Brain microvascular endothelial cell (primary cell): ENCODE data around the gene SLC7A10.

Experiments used
- DNase-seq: peaks from one replicate; pipeline ENCODE4 v3.0.0-alpha.2; 2020
- H3K27ac ChIP-seq: fragments of 250-450 bp; sonication (Bioruptor Pico); 2 replicates; pipeline ENCODE4 v1.5.1; 2020; ENCODE audit warnings: mild to moderate bottlenecking, moderate library complexity
- H3K27me3 ChIP-seq: fragments of 250-450 bp; sonication (Bioruptor Pico); replicated peaks from 2 replicates; pipeline ENCODE4 v1.5.1; 2020; ENCODE audit warnings: mild to moderate bottlenecking
- H3K36me3 ChIP-seq: fragments of 250-450 bp; sonication (Bioruptor Pico); replicated peaks from 2 replicates; pipeline ENCODE4 v1.5.1; 2020; ENCODE audit warnings: mild to moderate bottlenecking
- H3K4me3 ChIP-seq: 2 replicates; pipeline ENCODE4 v1.5.1; 2011; ENCODE audit warnings: low read depth, mild to moderate bottlenecking, control low read depth, low read length, moderate library complexity
- CTCF ChIP-seq: IDR thresholded peaks from 2 replicates; pipeline ENCODE4 v1.5.1; 2011; ENCODE audit warnings: low read depth, mild to moderate bottlenecking, moderate library complexity, low read length, control low read depth, inconsistent platforms; ENCODE audit errors: missing control alignments
- in situ Hi-C: cut with HindIII; loops from 2 replicates; pipeline ENCODE4 v1.10.0; 2017; ENCODE audit warnings: low sequenced_read_pairs, low pct_ligation_motif_present

The SLC7A10 gene

GRCh38 chr19:33225458-33225926 lies at the start of gene SLC7A10:
Gene SLC7A10 (minus strand): TSS chr19:33225850. CDS start chr19:33225703, 147 bp downstream.
- peaks cover 46% of the 10 kb centered on the region for H3K27me3 ChIP-seq
- TF ChIP-seq CTCF: no peak
- in situ Hi-C loops: no loop called here
- no peaks in the 10 kb centered on the region for H3K36me3 ChIP-seq
- no peak within 1 kb of the TSS for H3K27ac ChIP-seq
- DNase-seq: no peak
- no peak within 1 kb of the TSS for H3K4me3 ChIP-seq

GRCh38 chr19:33274663-33275558 lies 49.3 kb upstream of the SLC7A10 start:
- in situ Hi-C loops: no loop called here

GRCh38 chr19:33273881-33274662 lies 48.4 kb upstream of the SLC7A10 start:
- Histone ChIP-seq H3K36me3 (no peaks in the 10 kb centered on the region), H3K4me3 (no peak overlapping the region), H3K27me3 (no peaks in the 10 kb centered on the region), H3K27ac (no peak overlapping the region)
- peak; percentile 94 for DNase-seq
- no peak for TF ChIP-seq CTCF
- in situ Hi-C loops: no loop called here

More at GRCh38 chr19:33274663-33275558, 49.3 kb upstream of the SLC7A10 start:
- Histone ChIP-seq H3K4me3 (no peak overlapping the region), H3K27me3 (no peaks in the 10 kb centered on the region), H3K36me3 (no peaks in the 10 kb centered on the region), H3K27ac (no peak overlapping the region)
- no peak for DNase-seq
- no peak for TF ChIP-seq CTCF

DNA sequence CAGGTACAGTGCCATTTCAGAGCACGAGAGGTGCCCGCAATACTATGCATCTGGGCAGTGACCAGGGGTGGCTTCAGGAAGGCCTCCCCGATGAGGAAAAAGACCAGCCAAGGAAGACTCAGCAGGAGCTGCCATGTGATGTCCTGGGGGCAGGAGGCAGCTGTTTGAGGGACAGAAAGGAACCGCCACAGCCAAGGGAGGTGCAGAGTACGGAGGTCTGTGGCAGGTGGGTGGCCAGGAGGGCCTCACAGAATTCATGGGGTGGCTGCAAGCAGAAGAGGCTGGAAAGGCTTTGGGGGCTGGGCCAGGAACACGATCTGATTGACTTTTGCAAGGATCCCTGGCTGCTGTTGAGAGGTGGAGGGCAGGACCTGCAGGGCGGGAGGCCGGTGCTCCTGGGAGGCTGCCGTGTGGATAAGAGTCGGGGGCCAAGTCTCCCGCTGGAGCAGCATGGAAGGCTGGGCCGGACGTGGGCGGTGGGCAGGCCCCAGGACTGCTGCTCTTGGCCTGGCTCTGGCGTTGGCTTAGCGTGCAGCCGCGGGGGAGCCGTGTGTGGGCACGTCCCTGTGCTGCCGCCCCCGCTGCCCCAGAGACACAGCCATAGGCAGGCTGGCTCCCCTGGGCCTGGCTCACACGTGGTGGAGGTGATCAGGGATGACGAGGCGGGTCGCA lies 47.6 kb upstream of the SLC7A10 start:
- in situ Hi-C loops: no loop called here
- no peaks in the 10 kb centered on the region for H3K27me3 ChIP-seq
- no peak for TF ChIP-seq CTCF
- no peak for DNase-seq
- H3K36me3 ChIP-seq: no peaks in the 10 kb centered on the region
- H3K27ac ChIP-seq: no peak overlapping the region
- H3K4me3 ChIP-seq: no peak overlapping the region

- no peak overlapping the region for H3K27ac ChIP-seq
- DNase-seq: no peak
- H3K4me3 ChIP-seq: no peak overlapping the region
- no peaks in the 10 kb centered on the region for H3K36me3 ChIP-seq
- TF ChIP-seq CTCF: no peak
- in situ Hi-C loops: no loop called here
- H3K27me3 ChIP-seq: no peaks in the 10 kb centered on the region
Measured at GRCh38 chr19:33271246-33272021, 45.8 kb upstream of the SLC7A10 start.
